ENCODE measurements around the gene GJB3.
"Not testable (repeated sequence)": the region's sequence is repeated elsewhere in the genome, so short reads cannot be mapped to it uniquely, and the experiment has no call there.

Gene GJB3

DNA sequence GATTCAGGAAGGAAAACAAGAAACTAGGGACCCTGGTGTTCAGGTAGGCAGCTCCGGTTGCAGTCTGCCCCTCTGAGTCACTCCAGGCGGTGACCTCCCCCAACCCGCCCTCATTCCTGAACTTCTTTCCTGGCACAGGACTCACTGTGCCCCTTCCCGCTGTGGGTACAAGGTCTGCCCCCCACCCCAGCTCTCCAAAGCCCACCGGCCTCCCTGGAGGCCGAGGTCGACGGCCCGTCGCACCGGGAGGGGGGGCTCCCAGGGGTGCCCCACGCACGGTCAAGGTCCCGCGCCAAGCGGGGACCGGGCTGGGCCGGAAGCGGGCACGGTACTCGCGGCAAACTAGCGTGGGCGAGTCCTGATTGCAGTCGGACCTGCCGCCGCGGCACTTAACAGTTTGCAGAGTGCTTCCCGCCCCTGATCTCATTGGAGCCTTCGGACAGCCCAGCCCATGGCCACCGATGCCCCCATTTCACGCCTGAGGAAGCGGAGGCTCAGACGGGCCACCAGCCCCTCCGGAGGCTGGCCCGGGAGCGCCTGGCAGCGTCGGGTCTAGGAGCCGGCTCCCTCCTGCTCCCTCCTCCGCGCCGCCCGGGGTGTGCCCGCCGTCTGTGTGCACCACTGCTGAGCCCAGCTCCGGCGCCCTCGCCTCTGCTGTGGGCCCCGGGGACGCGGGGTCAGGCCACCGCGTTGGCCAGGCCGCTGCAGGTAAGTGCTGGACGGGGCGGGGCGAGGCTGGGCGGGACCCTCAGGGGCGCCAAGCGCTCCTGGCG, at the start of gene GJB3:
TSS of gene GJB3 (plus strand) at position 144 of the 773 bp plus-strand sequence. CDS start 3,549 bp downstream, outside the sequence.
- TF ChIP-seq, protein P1, sequence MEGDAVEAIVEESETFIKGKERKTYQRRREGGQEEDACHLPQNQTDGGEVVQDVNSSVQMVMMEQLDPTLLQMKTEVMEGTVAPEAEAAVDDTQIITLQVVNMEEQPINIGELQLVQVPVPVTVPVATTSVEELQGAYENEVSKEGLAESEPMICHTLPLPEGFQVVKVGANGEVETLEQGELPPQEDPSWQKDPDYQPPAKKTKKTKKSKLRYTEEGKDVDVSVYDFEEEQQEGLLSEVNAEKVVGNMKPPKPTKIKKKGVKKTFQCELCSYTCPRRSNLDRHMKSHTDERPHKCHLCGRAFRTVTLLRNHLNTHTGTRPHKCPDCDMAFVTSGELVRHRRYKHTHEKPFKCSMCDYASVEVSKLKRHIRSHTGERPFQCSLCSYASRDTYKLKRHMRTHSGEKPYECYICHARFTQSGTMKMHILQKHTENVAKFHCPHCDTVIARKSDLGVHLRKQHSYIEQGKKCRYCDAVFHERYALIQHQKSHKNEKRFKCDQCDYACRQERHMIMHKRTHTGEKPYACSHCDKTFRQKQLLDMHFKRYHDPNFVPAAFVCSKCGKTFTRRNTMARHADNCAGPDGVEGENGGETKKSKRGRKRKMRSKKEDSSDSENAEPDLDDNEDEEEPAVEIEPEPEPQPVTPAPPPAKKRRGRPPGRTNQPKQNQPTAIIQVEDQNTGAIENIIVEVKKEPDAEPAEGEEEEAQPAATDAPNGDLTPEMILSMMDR (IDR thresholded peaks at IDR 0.05; ENCODE audit: extremely low read depth, insufficient read depth, missing control alignments), result no peak
- no peak for DNase-seq (ENCODE audit: low spot score)
- in situ Hi-C loops (cut with MboI; ENCODE audit: low pct_unique_long_range_greater_than_20kb, low sequenced_read_pairs, unreplicated experiment), result no loop called here

DNA sequence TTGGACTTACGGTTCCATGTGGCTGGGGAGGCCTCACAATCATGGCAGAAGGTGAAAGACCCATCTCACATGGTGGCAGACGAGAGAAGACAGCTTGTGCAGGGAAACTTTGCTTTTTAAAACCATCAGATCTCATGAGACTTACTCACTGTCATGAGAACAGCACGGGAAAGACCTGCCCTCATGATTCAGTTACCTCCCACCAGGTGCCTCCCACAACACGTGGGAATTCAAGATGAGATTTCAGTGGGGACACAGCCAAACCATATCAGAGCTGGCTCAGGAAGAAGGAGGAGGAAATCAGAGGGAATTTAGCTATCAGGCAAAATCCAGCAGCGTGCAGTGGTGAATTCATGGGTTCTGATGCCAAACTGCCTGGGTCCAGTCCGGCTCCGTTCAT, 48.2 kb upstream of the GJB3 start:
- in situ Hi-C loops (cut with MboI; ENCODE audit: low pct_unique_long_range_greater_than_20kb, low sequenced_read_pairs, unreplicated experiment); DNase-seq (ENCODE audit: low spot score): not testable (repeated sequence)

DNA sequence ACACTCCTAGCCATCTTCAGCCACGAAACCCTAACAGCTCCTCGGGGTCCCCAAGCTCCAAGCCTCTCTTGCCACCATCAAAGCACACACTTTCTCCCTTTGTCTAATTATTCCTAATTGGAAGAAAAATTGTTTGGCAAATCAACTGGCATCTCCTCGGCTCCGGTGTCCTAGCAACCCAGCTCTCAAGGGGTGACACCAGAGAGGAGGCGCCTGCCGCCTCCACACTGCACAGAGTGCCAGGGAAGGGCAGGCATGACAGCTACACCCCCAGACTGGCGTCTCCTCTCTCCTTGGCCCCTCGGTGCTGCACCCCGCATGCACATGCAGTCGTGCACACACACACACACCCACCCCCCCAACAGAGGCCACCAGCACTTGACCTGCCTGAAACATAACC, 44.3 kb upstream of the GJB3 start:
- TF ChIP-seq, protein P1 (IDR thresholded peaks at IDR 0.05; ENCODE audit: extremely low read depth, insufficient read depth, missing control alignments), result no peak
- in situ Hi-C loops (cut with MboI; ENCODE audit: low pct_unique_long_range_greater_than_20kb, low sequenced_read_pairs, unreplicated experiment), result no loop called here
- DNase-seq (ENCODE audit: low spot score), result no peak

DNA sequence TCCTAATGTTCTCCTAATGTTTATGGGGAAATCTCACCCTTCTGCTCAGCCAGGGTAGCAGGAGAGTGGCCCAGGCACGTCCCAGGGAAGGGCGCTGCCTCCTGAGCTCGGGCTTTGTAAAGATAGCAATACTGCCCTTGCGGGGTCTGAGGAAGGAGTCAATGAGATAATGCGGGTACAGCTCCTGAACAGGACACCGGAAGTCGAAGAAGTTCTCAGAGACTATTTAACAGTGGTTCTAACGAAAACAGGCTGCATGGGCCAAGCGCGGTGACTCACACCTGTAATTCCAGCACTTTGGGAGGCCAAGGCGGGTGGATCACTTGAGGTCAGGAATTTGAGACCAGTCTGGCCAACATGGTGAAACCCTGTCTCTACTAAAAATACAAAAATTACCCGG, 43.8 kb upstream of the GJB3 start:
- DNase-seq (ENCODE audit: low spot score); in situ Hi-C loops (cut with MboI; ENCODE audit: low pct_unique_long_range_greater_than_20kb, low sequenced_read_pairs, unreplicated experiment): not testable (repeated sequence)

DNA sequence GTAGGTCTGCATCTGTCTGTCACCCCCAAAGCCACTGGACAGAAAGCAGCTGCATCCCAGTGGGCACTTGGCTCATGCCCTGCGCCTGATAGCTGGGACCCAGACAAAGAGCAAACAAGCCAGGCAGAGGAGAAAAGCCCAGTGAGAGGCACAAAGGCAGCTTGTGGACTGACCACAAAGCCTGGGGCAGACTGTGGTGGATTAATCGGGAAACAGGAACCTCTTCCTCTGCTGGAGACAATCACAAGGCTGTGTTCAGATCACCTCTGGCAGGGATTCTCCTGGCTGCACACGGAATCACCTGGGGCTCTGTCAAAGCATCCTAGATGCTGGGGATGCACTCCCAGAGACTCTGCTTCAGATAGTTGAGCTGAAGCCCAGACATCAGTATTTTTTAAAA, 41.4 kb upstream of the GJB3 start:
- TF ChIP-seq, protein P1 (IDR thresholded peaks at IDR 0.05; ENCODE audit: extremely low read depth, insufficient read depth, missing control alignments), result no peak
- DNase-seq (ENCODE audit: low spot score), result no peak
- in situ Hi-C loops (cut with MboI; ENCODE audit: low pct_unique_long_range_greater_than_20kb, low sequenced_read_pairs, unreplicated experiment), result no loop called here

DNA sequence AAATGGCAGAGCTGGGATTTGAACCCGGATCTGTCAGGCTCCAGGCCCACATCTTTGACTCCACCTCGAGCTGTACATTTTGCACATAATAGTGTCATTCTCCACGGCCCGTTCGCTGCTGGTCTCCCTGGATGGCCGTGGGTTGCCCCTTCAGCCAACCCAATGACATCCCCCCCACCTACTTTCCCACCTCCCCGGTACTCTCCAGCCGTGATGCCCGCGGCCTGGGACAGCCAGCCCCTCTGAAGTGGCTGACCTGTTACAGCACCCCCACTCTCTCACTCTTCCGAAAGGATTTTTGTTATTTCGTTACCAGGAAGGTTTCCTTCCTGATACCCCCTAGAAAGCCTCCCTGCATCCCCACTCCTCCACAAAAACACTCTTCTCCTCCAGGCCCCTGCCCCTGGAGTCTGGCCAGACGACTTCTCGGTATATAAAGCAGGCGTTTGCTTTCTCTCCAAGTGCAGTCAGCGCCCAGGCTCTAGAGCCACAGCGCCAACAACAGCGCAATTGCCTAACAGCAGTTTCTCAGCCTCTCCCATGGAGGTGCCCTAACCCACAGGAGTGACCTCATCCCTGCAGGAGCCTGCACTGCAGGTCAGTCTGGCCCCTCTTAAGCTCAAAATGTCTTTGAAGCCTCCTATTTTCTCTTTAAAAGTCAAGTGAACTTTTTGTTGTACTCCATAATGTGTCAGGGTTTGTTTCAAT, 40.7 kb upstream of the GJB3 start:
- in situ Hi-C loops (cut with MboI; ENCODE audit: low pct_unique_long_range_greater_than_20kb, low sequenced_read_pairs, unreplicated experiment), result no loop called here
- TF ChIP-seq, protein P1 (IDR thresholded peaks at IDR 0.05; ENCODE audit: extremely low read depth, insufficient read depth, missing control alignments), result no peak
- no peak for DNase-seq (ENCODE audit: low spot score)

DNA sequence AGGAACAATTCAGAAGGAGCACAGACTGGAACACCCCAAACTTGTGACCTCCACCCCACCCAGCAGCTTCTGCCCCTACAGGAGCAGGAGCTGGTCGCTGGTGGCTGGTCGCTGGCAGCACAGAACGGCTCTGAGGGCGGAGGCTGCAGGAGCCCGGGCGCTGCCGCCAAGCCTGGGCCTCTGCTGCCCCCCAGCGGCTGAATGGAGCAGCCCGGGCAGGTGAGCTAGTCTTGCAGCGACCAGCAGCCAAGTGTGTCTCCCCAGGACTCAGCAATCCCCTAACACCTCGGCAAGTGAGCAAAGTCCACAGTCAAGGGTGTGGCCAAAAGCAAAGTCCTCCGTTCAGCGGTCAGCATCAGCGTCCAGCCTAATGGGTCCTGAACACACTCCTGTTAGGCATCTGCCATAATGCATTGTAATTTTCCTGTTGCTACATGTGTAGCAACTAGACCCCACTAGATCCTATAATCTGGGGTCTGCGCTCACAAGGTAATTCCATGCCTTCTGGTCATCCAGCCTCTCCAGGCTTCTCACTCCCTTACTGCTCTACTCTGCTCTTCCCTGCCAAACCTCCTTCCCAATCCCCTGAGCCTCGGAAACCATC, 38.2 kb upstream of the GJB3 start:
- in situ Hi-C loops (cut with MboI; ENCODE audit: low pct_unique_long_range_greater_than_20kb, low sequenced_read_pairs, unreplicated experiment), result no loop called here
- TF ChIP-seq, protein P1 (IDR thresholded peaks at IDR 0.05; ENCODE audit: extremely low read depth, insufficient read depth, missing control alignments), result peak; percentile 99
- DNase-seq (ENCODE audit: low spot score), result peak; percentile 91

Data from GM13977 (cell line).